Measurements from ENCODE around the gene CNIH3. TPM values are rescaled to one million over a fixed set of nuclear protein-coding genes. Genes with fewer than 3 reads are reported as not detected.

Gene CNIH3
- total RNA-seq, result 1 to 10 TPM; 1.9 to 2.0 TPM

DNA sequence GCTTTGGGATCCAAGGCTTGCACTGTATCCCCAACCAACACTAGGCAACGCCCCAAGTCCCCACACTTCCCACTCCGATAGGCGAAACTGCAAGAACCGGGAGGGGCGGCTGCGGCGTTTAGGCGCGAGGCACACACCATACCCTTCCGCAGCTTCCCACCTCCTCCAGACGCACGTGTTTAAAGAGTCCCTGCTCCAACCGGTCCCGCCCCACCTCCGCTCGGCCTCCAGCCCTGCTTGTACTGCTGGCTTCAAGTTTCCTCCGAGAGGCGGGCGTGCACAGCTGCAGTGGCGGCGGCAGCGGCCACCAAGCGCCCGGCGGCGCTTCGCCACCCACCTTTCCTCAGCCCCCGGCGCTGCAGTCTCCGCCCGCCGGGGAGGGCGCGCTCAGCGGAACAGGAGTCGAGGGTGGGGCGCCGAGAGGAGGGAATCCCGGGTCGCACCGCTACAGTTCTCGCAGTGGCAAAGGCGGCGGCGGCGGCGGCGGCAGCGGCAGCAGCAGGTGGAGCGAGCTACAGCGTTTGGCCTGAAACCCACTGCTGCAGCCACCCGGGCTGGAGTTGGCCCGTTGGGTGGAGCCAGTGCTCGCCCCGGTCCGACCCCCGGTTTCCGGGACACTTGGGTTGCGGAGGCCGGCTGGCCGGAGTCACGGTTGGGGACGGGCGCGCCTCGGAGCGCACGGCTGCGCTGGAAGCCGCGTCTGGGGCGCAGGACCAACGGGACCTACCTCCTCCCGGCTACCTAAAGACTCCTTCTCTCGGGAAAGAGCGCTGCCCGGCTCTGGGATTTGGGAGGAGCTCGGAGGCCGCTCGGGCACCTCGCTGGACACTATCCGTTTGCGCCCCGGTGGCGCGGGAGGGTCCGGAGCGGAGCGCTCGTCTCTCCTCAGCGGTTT, at the start of gene CNIH3:
Gene CNIH3, plus strand, starts transcription at position 457 of the 895 bp plus-strand sequence. CDS start 858 bp downstream, outside the sequence.

Other genes with a start within 250 kb of the CNIH3 start
- gene WDR26, start 181.5 kb upstream of the CNIH3 start, total RNA-seq, result 10 to 100 TPM; 85.5 to 88.5 TPM

All from activated naive CD4-positive, alpha-beta T cell treated with anti-CD3 and anti-CD28 coated beads, Interleukin-2, amount 10 ng/mL, durations not matched to agents 5 hours and 36 hours (primary cell).